Measurements from ENCODE around the gene OPCML.

Gene OPCML

DNA sequence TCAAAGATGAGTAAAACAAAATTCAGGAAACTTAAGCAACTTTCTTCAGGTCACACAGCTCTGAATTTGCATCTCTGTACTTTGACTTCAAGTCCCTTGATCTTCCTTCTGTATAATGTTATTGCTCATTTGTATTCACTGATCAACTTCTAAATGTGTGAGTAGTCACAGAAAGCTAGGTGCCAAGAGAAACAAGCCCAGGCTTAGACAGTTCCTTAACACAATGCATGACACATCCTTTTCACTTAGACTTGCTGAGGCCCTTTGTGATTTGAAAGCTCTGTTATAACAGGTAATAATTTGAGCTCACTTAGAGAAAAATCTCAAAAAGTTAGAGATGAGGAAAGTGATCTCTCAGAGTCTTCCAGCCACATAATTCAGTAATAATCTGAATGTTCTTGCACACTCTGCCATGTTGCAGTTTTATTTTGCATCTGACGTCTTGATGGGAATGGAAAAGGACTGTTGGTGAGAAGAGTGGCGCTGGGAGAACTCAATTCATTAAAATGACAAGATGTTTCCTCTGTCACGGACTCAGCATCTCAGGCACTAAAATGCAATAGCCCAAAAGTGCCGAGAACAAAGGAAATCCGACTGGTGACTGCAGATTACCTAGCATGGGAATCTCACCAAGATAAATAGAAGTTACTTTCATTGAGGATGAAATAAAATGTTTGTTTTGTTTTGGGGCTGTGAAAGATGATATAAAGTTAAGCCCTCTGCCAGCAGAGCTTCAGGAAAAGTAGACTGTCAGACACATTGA lies 665.3 kb downstream of the OPCML start:
- FAIRE-seq: no peak

GRCh38 chr11:132865623-132866022 lies 666.7 kb downstream of the OPCML start:
- no peak for FAIRE-seq

- FAIRE-seq: no peak
Measured at GRCh38 chr11:132864811-132865576, 667.3 kb downstream of the OPCML start.

- FAIRE-seq: no peak
Measured at GRCh38 chr11:132862933-132863332, 669.4 kb downstream of the OPCML start.

GRCh38 chr11:132862137-132862536 lies 670.2 kb downstream of the OPCML start:
- FAIRE-seq: no peak

DNA sequence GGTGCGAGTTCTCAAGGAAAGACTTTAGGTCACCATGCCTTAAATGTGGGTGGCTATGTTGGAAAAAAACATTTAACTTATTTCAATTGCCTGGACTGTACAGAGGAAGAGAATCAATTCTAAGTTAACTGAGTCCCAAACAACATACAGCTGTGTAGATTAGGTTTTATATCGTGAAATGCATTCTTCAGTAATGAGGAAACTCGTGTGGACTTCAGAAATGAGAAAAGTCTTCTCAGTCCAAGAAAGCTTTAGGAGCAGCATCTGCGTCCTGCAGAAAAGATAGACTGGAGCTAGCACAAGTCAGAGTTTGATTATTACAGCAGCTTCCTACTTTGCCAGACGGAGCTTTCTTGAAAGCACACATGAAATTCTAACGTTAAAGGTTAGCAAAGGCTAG lies 673.0 kb downstream of the OPCML start:
- no peak for FAIRE-seq

DNA sequence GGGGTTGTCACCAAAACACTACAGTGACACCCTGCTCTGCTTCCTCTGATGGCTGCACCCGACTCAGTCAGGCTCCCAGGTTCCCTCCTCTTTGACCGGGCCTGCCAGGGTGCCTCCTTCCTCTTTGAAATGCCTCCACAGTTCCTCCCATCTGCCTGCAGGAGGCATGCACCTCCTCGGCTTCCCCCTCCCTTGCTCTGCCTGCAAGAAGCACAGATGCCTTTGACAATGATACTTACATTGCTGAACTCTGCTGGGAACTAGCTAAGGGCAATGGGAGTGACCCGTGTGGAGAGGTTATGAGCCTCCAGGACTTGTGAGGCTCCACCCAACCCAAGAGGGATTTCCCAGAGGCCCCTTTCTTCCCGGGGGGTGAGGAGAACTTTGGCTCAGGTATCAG lies 674.1 kb downstream of the OPCML start:
- FAIRE-seq: no peak

GRCh38 chr11:132856032-132856431 lies 676.3 kb downstream of the OPCML start:
- FAIRE-seq: no peak

DNA sequence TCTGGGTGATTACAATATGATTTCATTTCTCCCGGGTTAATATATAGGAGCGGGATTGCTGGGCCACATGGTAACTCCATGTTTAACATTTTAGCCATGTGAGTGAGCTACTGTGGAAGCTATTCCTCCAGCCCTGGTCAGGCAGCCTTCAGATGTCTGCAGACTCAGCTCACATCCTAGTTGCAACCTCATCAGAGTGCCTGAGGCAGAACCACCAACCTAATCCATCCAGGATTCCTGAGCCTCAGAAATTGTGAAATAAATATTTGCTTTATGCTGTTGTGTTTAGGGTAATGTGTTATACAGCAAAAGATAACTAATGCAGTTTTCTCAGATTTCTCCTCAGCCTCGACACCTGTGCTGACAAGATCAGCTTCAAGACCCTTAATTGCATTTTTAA lies 676.8 kb downstream of the OPCML start:
- no peak for FAIRE-seq

- no peak for FAIRE-seq
Measured at GRCh38 chr11:132853886-132854285, 678.4 kb downstream of the OPCML start.

DNA sequence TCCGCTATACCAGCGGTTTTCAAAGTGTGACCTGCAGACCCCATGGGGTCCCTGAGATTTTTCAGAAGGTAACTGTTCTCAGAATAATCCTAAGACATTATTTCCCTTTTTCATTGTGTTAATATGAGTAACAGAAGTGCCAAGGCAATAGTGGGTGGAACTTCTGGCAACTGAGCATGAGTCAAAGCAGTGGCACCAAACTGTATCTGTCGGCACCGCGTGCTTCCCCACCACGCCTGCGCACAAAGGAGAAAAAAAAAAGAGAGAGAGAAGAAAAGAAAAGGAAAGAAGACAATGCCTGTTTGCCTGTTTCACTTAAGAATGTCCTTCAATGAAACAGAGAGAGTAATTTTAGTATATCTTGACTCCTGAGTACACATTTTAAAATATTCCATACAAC lies 679.9 kb downstream of the OPCML start:
- FAIRE-seq: no peak

GRCh38 chr11:132851247-132851646 lies 681.1 kb downstream of the OPCML start:
- no peak for FAIRE-seq

- no peak for FAIRE-seq
Measured at GRCh38 chr11:132850266-132850665, 682.0 kb downstream of the OPCML start.

DNA sequence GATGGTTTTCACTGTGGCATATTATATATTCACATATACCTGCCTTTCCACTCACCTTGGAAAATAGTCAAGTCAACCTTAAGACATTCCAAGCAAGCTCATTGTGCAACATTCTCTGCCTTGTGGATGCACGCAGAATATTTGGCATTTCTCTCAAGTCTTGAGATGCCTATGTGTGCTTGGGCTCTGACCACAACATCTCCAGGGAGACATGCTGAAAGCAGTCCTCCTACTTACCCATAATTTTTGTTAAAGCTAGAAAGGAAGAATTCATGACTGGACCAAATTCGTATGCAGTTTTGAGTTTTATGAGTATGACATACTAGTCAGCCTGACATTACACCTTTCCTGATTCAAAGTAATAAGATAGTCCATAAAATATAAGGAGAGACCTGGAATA lies 684.0 kb downstream of the OPCML start:
- no peak for FAIRE-seq

DNA sequence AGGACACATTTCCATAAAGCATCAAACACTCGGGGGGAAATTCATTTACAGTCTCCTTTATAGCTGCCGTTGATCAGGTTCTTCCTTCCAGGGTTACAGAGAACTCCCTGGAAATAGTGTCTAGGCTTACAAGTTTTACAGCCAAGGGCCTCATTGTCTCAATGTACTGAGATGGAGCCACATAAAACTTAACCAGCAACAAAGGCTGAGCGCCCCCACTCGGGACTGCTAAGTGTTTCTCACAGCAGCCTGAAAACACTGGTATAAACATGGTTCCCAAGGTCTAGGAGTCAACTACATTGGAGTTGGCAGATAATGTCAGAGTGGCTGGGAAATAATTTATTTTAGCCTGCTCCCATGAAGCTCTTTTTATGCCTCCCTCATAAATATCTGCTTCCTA lies 686.2 kb downstream of the OPCML start:
- FAIRE-seq: no peak

DNA sequence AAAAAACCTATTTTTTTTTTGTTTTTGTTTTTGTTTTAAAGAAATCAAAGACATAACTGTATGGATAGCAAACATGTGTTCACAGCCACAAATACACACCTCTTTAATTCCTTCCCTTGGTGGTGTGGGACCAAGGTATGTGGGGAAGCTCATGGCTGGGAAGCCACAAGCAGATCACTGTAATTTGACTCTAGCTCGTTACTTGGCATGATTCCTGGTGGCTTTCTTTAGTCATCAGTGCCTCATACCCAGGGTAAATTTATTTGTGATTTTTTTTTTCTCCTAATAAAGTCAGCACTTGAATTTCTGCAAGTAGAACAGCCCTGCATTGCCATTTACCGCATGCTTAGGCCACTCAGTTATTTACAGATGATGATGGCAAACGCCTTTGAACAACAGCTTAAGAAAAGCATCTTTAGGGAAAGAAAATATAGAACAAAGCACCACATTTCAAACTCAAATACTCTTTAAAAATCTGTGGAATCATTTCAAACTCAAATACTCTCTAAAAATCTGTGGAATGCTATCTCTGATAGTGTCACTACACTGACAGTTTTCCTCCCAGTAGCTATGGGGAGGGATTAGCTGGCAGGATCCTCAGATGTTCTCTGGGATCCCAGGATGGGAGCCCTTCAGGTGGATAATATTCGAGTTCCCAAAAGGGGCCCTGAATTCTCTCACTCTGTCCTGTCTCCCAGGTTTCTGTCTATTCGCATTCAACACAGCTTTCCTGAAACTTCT lies 687.2 kb downstream of the OPCML start:
- no peak for FAIRE-seq

DNA sequence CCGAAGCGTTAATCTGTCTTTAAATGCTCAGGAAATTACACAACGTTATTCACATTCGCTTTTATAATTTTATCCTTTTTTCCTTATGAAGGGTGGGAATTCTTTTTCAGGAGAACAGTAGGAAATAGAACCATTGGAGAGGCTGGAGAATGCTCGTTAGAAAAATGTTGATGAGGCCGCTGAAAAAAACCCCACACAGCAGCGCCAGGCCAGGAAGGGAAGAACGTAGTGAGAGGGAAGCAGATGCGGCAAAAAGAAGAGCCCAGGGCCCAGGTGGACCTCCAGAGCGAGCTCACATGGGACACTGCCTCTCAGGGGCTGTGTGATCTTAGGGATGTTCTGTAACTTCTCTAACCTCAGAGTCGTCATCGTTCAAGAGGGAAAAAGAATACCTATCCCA lies 691.6 kb downstream of the OPCML start:
- no peak for FAIRE-seq

- no peak for FAIRE-seq
Measured at GRCh38 chr11:132840191-132840590, 692.1 kb downstream of the OPCML start.

- no peak for FAIRE-seq
Measured at GRCh38 chr11:132839236-132839945, 692.9 kb downstream of the OPCML start.

- no peak for FAIRE-seq
Measured at GRCh38 chr11:132838627-132839026, 693.7 kb downstream of the OPCML start.

DNA sequence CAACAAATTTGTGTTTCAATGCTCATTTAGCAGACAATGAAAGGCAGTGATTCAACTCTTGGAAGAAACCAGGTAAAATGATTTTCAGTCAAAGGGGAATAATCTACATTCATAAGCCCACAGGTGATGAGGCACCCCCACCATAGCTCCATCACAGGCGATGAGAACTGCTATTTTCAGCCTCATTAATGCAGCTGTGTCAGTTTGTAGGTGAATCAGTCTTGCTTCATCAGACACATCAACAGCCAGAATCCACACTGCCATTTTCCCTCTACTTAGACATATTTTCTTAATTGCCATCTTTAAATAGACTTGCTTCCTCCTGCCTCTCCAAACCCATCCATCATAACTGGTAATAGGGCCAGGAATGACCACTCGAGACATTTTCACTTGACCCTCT lies 701.0 kb downstream of the OPCML start:
- no peak for FAIRE-seq

- FAIRE-seq: no peak
Measured at GRCh38 chr11:132824642-132825041, 707.7 kb downstream of the OPCML start.

GRCh38 chr11:132822276-132822675 lies 710.0 kb downstream of the OPCML start:
- FAIRE-seq: no peak

All from endometrium (tissue), 2 donors.